HG02678 (cell line): ENCODE results near the gene WDR90.
A peak's percentile ranks its signal among the peaks of the same experiment; 100 is the strongest.
"Not testable (repeated sequence)": the region's sequence is repeated elsewhere in the genome, so short reads cannot be mapped to it uniquely, and the experiment has no call there.

ENCODE experiments used
- ATAC-seq: cut with Tn5 transposase; IDR thresholded peaks from one replicate; pipeline ENCODE4 v1.9.1; 2021; ENCODE audit warnings: mild to moderate bottlenecking, moderate library complexity; ENCODE audit not compliant: unreplicated experiment

WDR90 gene

GRCh38 chr16:704552-705380, 55.6 kb downstream of the WDR90 start:
- no peak for ATAC-seq

- ATAC-seq, result no peak
Measured at GRCh38 chr16:705431-706188, 56.4 kb downstream of the WDR90 start, which contains the start of gene FBXL16. Gene FBXL16, minus strand, starts transcription at chr16:705801. Its CDS starts 8,396 bp downstream, at chr16:697405.

GRCh38 chr16:706189-707061, 57.3 kb downstream of the WDR90 start:
- ATAC-seq, result no peak

GRCh38 chr16:707062-707538, 57.9 kb downstream of the WDR90 start:
- ATAC-seq, result no peak

GRCh38 chr16:708019-708418, 58.9 kb downstream of the WDR90 start:
- ATAC-seq, result no peak

- no peak for ATAC-seq
Measured at GRCh38 chr16:708959-709358, 59.8 kb downstream of the WDR90 start.

- ATAC-seq, result no peak
Measured at GRCh38 chr16:709566-710499, 60.7 kb downstream of the WDR90 start.

GRCh38 chr16:710500-711075, 61.4 kb downstream of the WDR90 start:
- no peak for ATAC-seq

GRCh38 chr16:711084-711483, 61.9 kb downstream of the WDR90 start:
- no peak for ATAC-seq

GRCh38 chr16:711548-712320, 62.6 kb downstream of the WDR90 start:
- no peak for ATAC-seq

- ATAC-seq, result not testable (repeated sequence)
Measured at GRCh38 chr16:712740-713250, 63.6 kb downstream of the WDR90 start.

- no peak for ATAC-seq
Measured at GRCh38 chr16:714079-714478, 64.9 kb downstream of the WDR90 start.

GRCh38 chr16:714558-715476, 65.7 kb downstream of the WDR90 start, which contains the start of gene METRN:
Gene METRN, plus strand, starts transcription at chr16:715118. Its CDS starts 172 bp downstream, at chr16:715290.
- peak; percentile 84 for ATAC-seq

- ATAC-seq, result peak; percentile 15
Measured at GRCh38 chr16:715477-716199, 66.5 kb downstream of the WDR90 start.

- no peak for ATAC-seq
Measured at GRCh38 chr16:716200-716568, 67.0 kb downstream of the WDR90 start.

GRCh38 chr16:716768-717325, 67.7 kb downstream of the WDR90 start:
- ATAC-seq, result no peak
